Progenitor cell of endocrine pancreas (in vitro differentiated cells): Measurements from ENCODE around the gene GUCA2B. TPM values are rescaled to one million over a fixed set of nuclear protein-coding genes. Genes with fewer than 3 reads are reported as not detected.

Source experiments
- DNase-seq: peaks from one replicate; pipeline ENCODE4 v3.0.0; 2021; ENCODE audit warnings: low spot score; ENCODE audit not compliant: unreplicated experiment
- H3K27ac Mint-ChIP-seq: 2 replicates; pipeline ENCODE4 v1.8.0; 2021; ENCODE audit warnings: mild to moderate bottlenecking, moderate library complexity, mixed read lengths
- H3K27me3 Mint-ChIP-seq: 2 replicates; pipeline ENCODE4 v1.8.0; 2021; ENCODE audit warnings: mixed read lengths
- H3K36me3 Mint-ChIP-seq: 2 replicates; pipeline ENCODE4 v1.8.0; 2022; ENCODE audit warnings: mixed read lengths; ENCODE audit not compliant: insufficient read depth
- H3K4me1 Mint-ChIP-seq: 2 replicates; pipeline ENCODE4 v1.8.0; 2021; ENCODE audit warnings: low read depth, mixed read lengths
- H3K4me3 Mint-ChIP-seq: 2 replicates; pipeline ENCODE4 v1.8.0; 2021; ENCODE audit warnings: low read depth, mild to moderate bottlenecking, moderate library complexity, mixed read lengths
- H3K9me3 Mint-ChIP-seq: 2 replicates; pipeline ENCODE4 v1.8.0; 2021; ENCODE audit warnings: low read depth, mixed read lengths
- CTCF ChIP-seq: fragments of 200-600 bp; sonication (generic); IDR thresholded peaks from one replicate; pipeline ENCODE4 v1.5.0; 2021; ENCODE audit warnings: antibody characterized with exemption, mild to moderate bottlenecking; ENCODE audit not compliant: unreplicated experiment
- total RNA-seq: library from RNA; stranded (reverse); gene quantifications from 2 replicates; pipeline ENCODE4 v1.2.1, GENCODE V29; 2021

GUCA2B gene
- total RNA-seq, 1 donor from 2014 or later = 0.89 TPM

- Mint-ChIP-seq H3K4me1 (peaks cover 8% of the 10 kb centered on the region), H3K27ac (no peak overlapping the region), H3K4me3 (no peak overlapping the region), H3K27me3 (no peaks in the 10 kb centered on the region), H3K9me3 (peaks cover 5% of the 10 kb centered on the region), H3K36me3 (peaks cover 31% of the 10 kb centered on the region)
- DNase-seq = no peak
- no peak for TF ChIP-seq CTCF
Measured at GRCh38 chr1:42198251-42198650, 45.0 kb downstream of the GUCA2B start.

- DNase-seq = no peak
- TF ChIP-seq CTCF = no peak
- peaks cover 35% of the 10 kb centered on the region for H3K36me3 Mint-ChIP-seq
- no peaks in the 10 kb centered on the region for H3K27me3 Mint-ChIP-seq
- peaks cover 18% of the 10 kb centered on the region for H3K4me1 Mint-ChIP-seq
- H3K4me3 Mint-ChIP-seq = no peak overlapping the region
- H3K27ac Mint-ChIP-seq = no peak overlapping the region
- peaks cover 8% of the 10 kb centered on the region for H3K9me3 Mint-ChIP-seq
Measured at GRCh38 chr1:42201986-42202385, 48.8 kb downstream of the GUCA2B start.

Other genes starting within 250 kb of the GUCA2B start
- 1.1 and 1.6 TPM in 2 replicates for gene HIVEP3, start 234.5 kb upstream of the GUCA2B start, total RNA-seq
- not detected in 2 replicates for gene GUCA2A, start 11.3 kb downstream of the GUCA2B start, total RNA-seq
- 63.0 and 64.4 TPM in 2 replicates for gene FOXJ3, start 181.8 kb downstream of the GUCA2B start, total RNA-seq
- gene RIMKLA, start 227.4 kb downstream of the GUCA2B start, total RNA-seq = 3.5 and 3.9 TPM in 2 replicates